ENCODE measurements around the gene TMEFF2.

TMEFF2 gene

GRCh38 chr2:192157776-192158175 lies 37.0 kb downstream of the TMEFF2 start:
- Mint-ChIP-seq H3K36me3 (ENCODE audit: low read depth) (no peaks in the 10 kb centered on the region), H3K4me1 (no peaks in the 10 kb centered on the region), H3K9me3 (no peaks in the 10 kb centered on the region), H3K27me3 (ENCODE audit: low read depth) (peaks cover 21% of the 10 kb centered on the region), H3K27ac (no peak overlapping the region), H3K4me3 (no peak overlapping the region)
- no peak for TF ChIP-seq CTCF (IDR thresholded peaks at IDR 0.05; ENCODE audit: unreplicated experiment in 3 of 3)

GRCh38 chr2:192155511-192156118 lies 39.1 kb downstream of the TMEFF2 start:
- Mint-ChIP-seq H3K27me3 (ENCODE audit: low read depth) (peaks cover 11% of the 10 kb centered on the region), H3K27ac (no peak overlapping the region), H3K4me1 (no peaks in the 10 kb centered on the region), H3K36me3 (ENCODE audit: low read depth) (no peaks in the 10 kb centered on the region), H3K4me3 (no peak overlapping the region), H3K9me3 (no peaks in the 10 kb centered on the region)
- no peak for TF ChIP-seq CTCF (IDR thresholded peaks at IDR 0.05; ENCODE audit: unreplicated experiment in 3 of 3)

GRCh38 chr2:192153561-192153960 lies 41.2 kb downstream of the TMEFF2 start:
- H3K36me3 Mint-ChIP-seq (ENCODE audit: low read depth), result no peaks in the 10 kb centered on the region
- no peak overlapping the region for H3K4me3 Mint-ChIP-seq
- no peak overlapping the region for H3K27ac Mint-ChIP-seq
- no peaks in the 10 kb centered on the region for H3K27me3 Mint-ChIP-seq (ENCODE audit: low read depth)
- H3K4me1 Mint-ChIP-seq, result peaks cover 9% of the 10 kb centered on the region
- H3K9me3 Mint-ChIP-seq, result no peaks in the 10 kb centered on the region
- TF ChIP-seq CTCF (IDR thresholded peaks at IDR 0.05; ENCODE audit: unreplicated experiment in 3 of 3), result no peak

- no peaks in the 10 kb centered on the region for H3K36me3 Mint-ChIP-seq (ENCODE audit: low read depth)
- peaks cover 25% of the 10 kb centered on the region for H3K4me1 Mint-ChIP-seq
- H3K4me3 Mint-ChIP-seq, result no peak overlapping the region
- H3K27me3 Mint-ChIP-seq (ENCODE audit: low read depth), result no peaks in the 10 kb centered on the region
- no peak overlapping the region for H3K27ac Mint-ChIP-seq
- TF ChIP-seq CTCF (IDR thresholded peaks at IDR 0.05; ENCODE audit: unreplicated experiment in 3 of 3), result no peak
- H3K9me3 Mint-ChIP-seq, result no peaks in the 10 kb centered on the region
These were observed 42.9 kb downstream of the TMEFF2 start for GRCh38 chr2:192151853-192152252.

- TF ChIP-seq CTCF (IDR thresholded peaks at IDR 0.05; ENCODE audit: unreplicated experiment in 3 of 3), result no peak
- Mint-ChIP-seq H3K9me3 (no peaks in the 10 kb centered on the region), H3K4me3 (no peak overlapping the region), H3K27ac (no peak overlapping the region), H3K4me1 (peaks cover 39% of the 10 kb centered on the region), H3K36me3 (ENCODE audit: low read depth) (no peaks in the 10 kb centered on the region), H3K27me3 (ENCODE audit: low read depth) (no peaks in the 10 kb centered on the region)
These were observed 44.6 kb downstream of the TMEFF2 start for GRCh38 chr2:192150166-192150565.

- H3K36me3 Mint-ChIP-seq (ENCODE audit: low read depth), result no peaks in the 10 kb centered on the region
- H3K9me3 Mint-ChIP-seq, result no peaks in the 10 kb centered on the region
- no peaks in the 10 kb centered on the region for H3K27me3 Mint-ChIP-seq (ENCODE audit: low read depth)
- TF ChIP-seq CTCF (IDR thresholded peaks at IDR 0.05; ENCODE audit: unreplicated experiment in 3 of 3), result peak; percentile 14 to 29 (median 18)
- peak overlapping the region; percentile 73 to 95 (median 74) for H3K27ac Mint-ChIP-seq
- H3K4me1 Mint-ChIP-seq, result peaks cover 39% of the 10 kb centered on the region
- peak overlapping the region in 1 of 3 experiments; percentile 1 for H3K4me3 Mint-ChIP-seq
These were observed 46.0 kb downstream of the TMEFF2 start for GRCh38 chr2:192148620-192149321.
